ENCODE results near the gene UTP14C.
"Not testable (repeated sequence)": the region's sequence is repeated elsewhere in the genome, so short reads cannot be mapped to it uniquely, and the experiment has no call there.

Gene UTP14C

GRCh38 chr13:52024481-52024880, at the start of gene UTP14C:
Gene UTP14C, plus strand, starts transcription at chr13:52024691. Its CDS starts 4,114 bp downstream, at chr13:52028805.
- DNase-seq = no peak

- no peak for DNase-seq
Measured at GRCh38 chr13:51976423-51976822, 48.1 kb upstream of the UTP14C start.

- DNase-seq = no peak
Measured at GRCh38 chr13:51976890-51977289, 47.6 kb upstream of the UTP14C start.

GRCh38 chr13:51977625-51978024, 46.9 kb upstream of the UTP14C start:
- no peak for DNase-seq

GRCh38 chr13:51978796-51979556, 45.5 kb upstream of the UTP14C start:
- no peak for DNase-seq

- DNase-seq = no peak
Measured at GRCh38 chr13:51980908-51981307, 43.6 kb upstream of the UTP14C start.

GRCh38 chr13:51981355-51981754, 43.1 kb upstream of the UTP14C start:
- no peak for DNase-seq

- not testable (repeated sequence) for DNase-seq
Measured at GRCh38 chr13:51983292-51983691, 41.2 kb upstream of the UTP14C start.

- not testable (repeated sequence) for DNase-seq
Measured at GRCh38 chr13:51984904-51985303, 39.6 kb upstream of the UTP14C start.

- no peak for DNase-seq
Measured at GRCh38 chr13:51988988-51989618, 35.4 kb upstream of the UTP14C start.

GRCh38 chr13:51993713-51994112, 30.8 kb upstream of the UTP14C start:
- DNase-seq = no peak

GRCh38 chr13:51995677-51996551, 28.6 kb upstream of the UTP14C start:
- peak; percentile 60 for DNase-seq

- no peak for DNase-seq
Measured at GRCh38 chr13:51996641-51997040, 27.9 kb upstream of the UTP14C start.

GRCh38 chr13:51997186-51997585, 27.3 kb upstream of the UTP14C start:
- no peak for DNase-seq

- no peak for DNase-seq
Measured at GRCh38 chr13:51997641-51998330, 26.7 kb upstream of the UTP14C start.

GRCh38 chr13:51998723-51999509, 25.6 kb upstream of the UTP14C start:
- no peak for DNase-seq

GRCh38 chr13:51999510-51999911, 25.0 kb upstream of the UTP14C start:
- DNase-seq = no peak

- no peak for DNase-seq
Measured at GRCh38 chr13:51999921-52000320, 24.6 kb upstream of the UTP14C start.

- peak; percentile 59 for DNase-seq
Measured at GRCh38 chr13:52001120-52001731, 23.3 kb upstream of the UTP14C start.

GRCh38 chr13:52002361-52002760, 22.1 kb upstream of the UTP14C start:
- DNase-seq = no peak

- no peak for DNase-seq
Measured at GRCh38 chr13:52003541-52003940, 20.9 kb upstream of the UTP14C start.

Measured in MV-4-11 (cell line).